Measurements from ENCODE around the gene A1BG.
"Not testable (repeated sequence)": the region's sequence is repeated elsewhere in the genome, so short reads cannot be mapped to it uniquely, and the experiment has no call there.

DNA sequence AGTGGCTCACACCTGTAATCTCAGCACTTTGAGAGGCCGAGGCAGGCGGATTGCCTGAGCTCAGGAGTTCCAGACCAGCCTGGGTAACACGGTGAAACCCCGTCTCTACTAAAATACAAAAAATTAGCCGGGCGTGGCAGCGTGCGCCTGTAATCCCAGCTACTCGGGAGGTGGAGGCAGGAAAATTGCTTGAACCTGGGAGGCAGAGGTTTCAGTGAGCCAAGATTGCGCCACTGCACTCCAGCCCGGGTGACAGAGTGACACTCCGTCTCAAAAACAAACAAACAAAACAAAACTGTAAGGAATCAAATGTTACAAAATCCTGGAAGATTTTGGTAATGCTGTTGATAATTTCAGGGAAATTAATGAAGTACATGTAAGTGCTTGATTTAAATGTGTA lies 5.2 kb downstream of the A1BG start:
- not testable (repeated sequence) for TF ChIP-seq POLR2A (IDR thresholded peaks at IDR 0.05; ENCODE audit: low read depth, low read length); POLR2AphosphoS5 (IDR thresholded peaks at IDR 0.05; ENCODE audit: low read depth, low read length); TAF1 (IDR thresholded peaks at IDR 0.05; ENCODE audit: borderline replicate concordance, low read depth, low read length)
